H1 (cell line): ENCODE data around the gene ZC3H6. TPM values are rescaled to one million over a fixed set of nuclear protein-coding genes. Genes with fewer than 3 reads are reported as not detected.

Experiments
- ASH2L ChIP-seq: fragments of 200-600, 300-600 bp; sonication (generic); IDR thresholded peaks from one replicate; pipeline ENCODE4 v1.7.1; 2017; ENCODE audit warnings: low read length
- CHD7 ChIP-seq: fragments of 300-600 bp; sonication (generic); IDR thresholded peaks from 2 replicates; pipeline ENCODE4 v1.7.1; 2012; ENCODE audit warnings: low read length, moderate library complexity, mild to moderate bottlenecking, inconsistent platforms; ENCODE audit not compliant: insufficient replicate concordance
- GTF2F1 ChIP-seq: IDR thresholded peaks from 2 replicates; pipeline ENCODE4 v1.6.1; 2012; ENCODE audit warnings: low read depth, low read length, improper control_type of control experiment, borderline replicate concordance
- RAD21 ChIP-seq, 2 experiments: IDR thresholded peaks in 1 of 2; conservative IDR thresholded peaks in 1 of 2; 2 replicates each; pipeline ENCODE4 v1.6.1; 2011; ENCODE audit warnings: low read depth in 2 of 2, low read length in 2 of 2, improper control_type of control experiment in 1 of 2, inconsistent platforms in 1 of 2, mild to moderate bottlenecking in 1 of 2, moderate library complexity in 1 of 2
- polyA plus RNA-seq, 7 experiments: library from polyadenylated mRNA; depleted of rRNA in 3 of 7; stranded (reverse) in 5 of 7; unstranded in 2 of 7; fragments of >200 nt in 5 of 7; fragments of 200-250 nt in 2 of 7; gene quantifications; 1 replicate in 5 of 7; 2 replicates in 1 of 7; 4 replicates in 1 of 7; pipeline versions ENCODE4 v1.2.1 to v1.2.3, GENCODE V29; 2011 to 2013; ENCODE audit warnings: missing spikeins in 2 of 7, mixed read lengths in 2 of 7
- total RNA-seq: library from RNA; stranded (reverse); fragmentation: NEBNext Ultra II Directional; extraction: Animal tissue kit (Norgen Biotek cat#: 25700); gene quantifications from 2 replicates; pipeline ENCODE4 v1.2.1, GENCODE V29; 2021

The ZC3H6 gene
- total and polyA plus RNA-seq, 2 of the 8 experiments (the other 6 are each of a cell fraction or from before 2014, with no cell fraction given), result 1.4 to 6.9 TPM

GRCh38 chr2:112339986-112340385 is 64.6 kb downstream of the ZC3H6 start (continued):
- TF ChIP-seq GTF2F1 (no peak), ASH2L (no peak), RAD21 (IDR thresholded peaks at IDR 0.05 in 1 of 2, conservative IDR thresholded peaks at IDR 0.05 in 1 of 2; ENCODE audit: low read depth in 2 of 2, low read length in 2 of 2) (no peak), CHD7 (no peak)
